Right lung (tissue), 10 donors: Measurements from ENCODE around the gene RHOB. TPM values are rescaled to one million over a fixed set of nuclear protein-coding genes. Genes with fewer than 3 reads are reported as not detected.
A peak's percentile ranks its signal among the peaks of the same experiment; 100 is the strongest.
"Not testable (repeated sequence)": the region's sequence is repeated elsewhere in the genome, so short reads cannot be mapped to it uniquely, and the experiment has no call there.

ENCODE experiments used
- DNase-seq, 2 donors: peaks; one replicate each; pipeline ENCODE4 v3.0.0-alpha.2; 2013
- long read RNA-seq, 8 donors: transcript quantifications; one replicate each; lab custom pipeline, GENCODE V29; 2026
- polyA plus RNA-seq, 5 donors: library from polyadenylated mRNA; unstranded; fragments of 120-200 nt; gene quantifications; one replicate each; pipeline versions ENCODE4 v1.2.1 to v1.2.3, GENCODE V29; 2013; ENCODE audit warnings: inconsistent platforms in 1 of 5, low replicate concordance in 1 of 5; ENCODE audit not compliant: insufficient read length in 5 of 5, insufficient read depth in 1 of 5

RHOB gene
- polyA plus RNA-seq = 100 to 1,000 TPM in 1 of 5 donors, 10 to 100 TPM in 4; 61.7 to 112 (median 76.2) TPM
- long read RNA-seq, donor 1, transcript RHOB-201 (1 exons, 2,372 nt) = major isoform, 169 of 169 reads
- long read RNA-seq, donor 1, partial matches to known transcripts = 0 of 169 reads
- long read RNA-seq, donor 1, other reads (novel, unspliced or antisense) = 0 of 169 reads
- long read RNA-seq, donor 2, transcript RHOB-201 (1 exons, 2,372 nt) = major isoform, 83 of 83 reads
- long read RNA-seq, donor 2, partial matches to known transcripts = 0 of 83 reads
- long read RNA-seq, donor 2, other reads (novel, unspliced or antisense) = 0 of 83 reads
- long read RNA-seq, donor 3, transcript RHOB-201 (1 exons, 2,372 nt) = major isoform, 93 of 93 reads
- long read RNA-seq, donor 3, partial matches to known transcripts = 0 of 93 reads
- long read RNA-seq, donor 3, other reads (novel, unspliced or antisense) = 0 of 93 reads
- long read RNA-seq, donor 4, transcript RHOB-201 (1 exons, 2,372 nt) = major isoform, 97 of 97 reads
- long read RNA-seq, donor 4, partial matches to known transcripts = 0 of 97 reads
- long read RNA-seq, donor 4, other reads (novel, unspliced or antisense) = 0 of 97 reads
- long read RNA-seq, donor 5, transcript RHOB-201 (1 exons, 2,372 nt) = major isoform, 153 of 153 reads
- long read RNA-seq, donor 5, partial matches to known transcripts = 0 of 153 reads
- long read RNA-seq, donor 5, other reads (novel, unspliced or antisense) = 0 of 153 reads
- long read RNA-seq, donor 6, transcript RHOB-201 (1 exons, 2,372 nt) = major isoform, 137 of 137 reads
- long read RNA-seq, donor 6, partial matches to known transcripts = 0 of 137 reads
- long read RNA-seq, donor 6, other reads (novel, unspliced or antisense) = 0 of 137 reads
- long read RNA-seq, donor 7, transcript RHOB-201 (1 exons, 2,372 nt) = major isoform, 81 of 81 reads
- long read RNA-seq, donor 7, partial matches to known transcripts = 0 of 81 reads
- long read RNA-seq, donor 7, other reads (novel, unspliced or antisense) = 0 of 81 reads
- long read RNA-seq, donor 8, transcript RHOB-201 (1 exons, 2,372 nt) = major isoform, 42 of 42 reads
- long read RNA-seq, donor 8, partial matches to known transcripts = 0 of 42 reads
- long read RNA-seq, donor 8, other reads (novel, unspliced or antisense) = 0 of 42 reads

GRCh38 chr2:20446917-20447436 is at the start of gene RHOB:
TSS of gene RHOB (plus strand) at chr2:20447074. CDS start at chr2:20447466, 392 bp downstream.
- peak; percentile 98 for DNase-seq

DNA sequence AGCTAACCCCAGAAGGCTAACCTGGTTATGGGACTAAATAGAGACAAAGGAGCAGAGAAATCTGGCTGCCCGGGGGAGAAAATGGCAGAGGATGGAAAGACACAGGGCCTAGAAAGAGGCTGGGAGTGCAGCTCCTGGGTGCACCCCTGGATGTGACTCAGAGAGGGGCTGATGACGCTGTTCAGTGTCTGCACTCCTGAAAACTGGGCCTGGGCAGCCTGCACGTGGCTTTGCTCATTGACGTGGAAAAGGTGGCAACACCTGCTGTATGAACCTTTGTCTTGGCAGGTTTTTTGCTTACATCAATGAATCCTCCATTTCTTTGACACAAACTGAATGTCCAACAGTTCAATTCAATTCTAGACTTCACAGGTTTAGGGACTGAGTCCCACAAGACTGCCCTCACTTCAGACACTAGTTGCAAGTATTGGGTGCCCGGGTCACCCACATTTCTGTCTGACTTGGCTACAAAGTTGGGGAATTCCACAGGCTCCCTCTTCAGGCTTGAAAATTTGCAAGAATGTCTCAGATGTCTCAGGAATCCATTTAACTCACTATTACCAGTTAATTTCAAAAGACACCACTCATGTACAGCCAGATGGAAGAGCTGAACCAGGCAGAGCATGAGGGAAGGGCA is 48.9 kb upstream of the RHOB start:
- DNase-seq = no peak

- no peak for DNase-seq
Measured at GRCh38 chr2:20398956-20399567, 47.8 kb upstream of the RHOB start.

DNA sequence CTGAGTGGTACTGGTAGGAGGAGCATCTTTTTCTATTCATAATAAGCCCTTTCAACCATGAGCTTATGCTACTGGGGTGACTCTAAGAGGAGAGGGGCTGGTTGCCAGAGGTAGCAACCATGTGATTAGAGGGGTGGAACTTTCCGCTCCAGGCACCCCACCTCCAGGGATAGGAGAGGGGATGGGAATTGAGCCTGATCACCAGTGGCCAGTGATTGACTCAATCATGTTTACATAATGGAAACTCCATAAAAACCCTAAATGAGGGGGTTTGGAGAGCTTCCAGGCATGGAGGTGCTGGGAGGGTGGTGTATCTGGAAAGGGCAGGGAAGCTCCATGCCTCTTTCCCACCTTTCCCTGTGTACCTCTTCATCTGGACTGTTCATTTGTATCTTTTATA is 46.6 kb upstream of the RHOB start:
- no peak for DNase-seq

DNA sequence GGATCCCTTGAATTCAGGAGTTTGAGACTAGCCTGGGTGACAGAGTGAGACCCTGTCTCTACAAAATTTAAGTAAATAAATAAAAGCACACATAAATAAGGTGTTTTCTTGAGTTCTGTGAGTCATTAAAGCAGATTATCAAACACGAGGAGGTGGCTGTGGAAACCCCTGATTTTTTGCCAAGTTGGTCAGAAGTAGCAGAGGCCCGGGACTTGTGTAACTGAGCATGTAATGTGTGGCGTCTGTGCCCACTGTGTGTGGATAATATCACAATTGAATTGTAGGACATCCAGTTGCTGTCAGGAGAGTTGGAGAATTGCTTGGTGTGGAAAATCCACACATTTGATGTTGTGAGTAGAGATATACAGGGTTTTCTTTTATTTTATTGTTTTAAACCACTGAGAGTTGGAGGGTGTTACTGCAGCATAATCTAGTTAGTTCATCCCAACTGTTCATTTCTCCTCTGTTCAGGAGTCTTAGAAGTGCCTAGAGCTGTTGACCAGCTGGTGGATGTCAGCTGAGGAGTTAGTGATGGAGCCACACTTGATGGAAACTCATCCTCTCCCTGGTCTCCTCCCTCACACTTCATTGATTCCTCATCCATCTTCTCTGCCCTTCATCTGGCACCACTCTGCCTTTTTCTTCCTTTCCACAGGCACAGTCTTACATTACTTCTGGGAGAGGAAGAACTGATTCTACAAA is 45.9 kb upstream of the RHOB start:
- DNase-seq = no peak

GRCh38 chr2:20401489-20401835 is 45.4 kb upstream of the RHOB start:
- DNase-seq = no peak

DNA sequence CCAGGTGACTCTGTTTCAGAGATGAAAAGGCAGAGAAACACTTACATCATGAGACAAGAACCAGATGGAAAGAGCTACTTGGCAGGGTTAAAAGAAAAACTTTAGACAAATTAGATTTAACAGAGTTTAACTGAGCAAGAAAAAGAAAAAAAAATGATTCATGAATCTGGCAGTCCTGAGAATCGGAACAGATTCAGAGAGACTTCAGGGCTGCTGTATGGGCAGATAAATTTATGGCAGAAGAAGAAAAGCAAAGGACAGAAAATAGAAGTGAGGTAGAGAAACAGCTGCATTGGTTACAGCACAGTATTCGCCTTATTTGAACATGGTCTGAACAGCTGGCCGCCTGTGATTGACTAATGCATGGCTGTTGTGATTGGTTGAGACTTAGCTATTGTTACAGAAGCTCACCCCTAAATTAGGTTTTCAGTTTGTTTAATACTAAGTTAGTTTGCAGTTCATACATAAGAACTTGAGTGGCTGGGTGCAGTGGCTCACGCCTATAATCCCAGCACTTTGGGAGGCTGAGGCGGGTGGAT is 43.0 kb upstream of the RHOB start:
- no peak for DNase-seq

DNA sequence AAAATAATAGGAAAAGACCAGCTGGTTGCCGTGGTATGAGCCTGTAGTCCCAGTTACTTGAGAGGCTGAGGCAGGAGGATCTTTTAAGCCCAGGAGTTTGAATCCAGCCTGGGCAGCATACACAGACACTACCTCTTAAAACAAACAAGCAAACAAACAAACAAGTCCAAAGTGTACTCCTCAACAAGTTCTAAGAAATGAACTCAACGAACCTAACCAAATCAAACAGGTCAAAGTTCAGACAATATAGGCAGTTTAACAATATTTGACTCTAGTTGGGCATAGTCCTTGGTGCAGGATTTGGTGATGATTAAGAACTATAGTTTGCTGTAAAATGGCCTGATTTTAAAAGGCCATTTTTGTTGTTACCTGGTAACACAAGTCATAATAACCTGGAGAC is 41.9 kb upstream of the RHOB start:
- DNase-seq = no peak

DNA sequence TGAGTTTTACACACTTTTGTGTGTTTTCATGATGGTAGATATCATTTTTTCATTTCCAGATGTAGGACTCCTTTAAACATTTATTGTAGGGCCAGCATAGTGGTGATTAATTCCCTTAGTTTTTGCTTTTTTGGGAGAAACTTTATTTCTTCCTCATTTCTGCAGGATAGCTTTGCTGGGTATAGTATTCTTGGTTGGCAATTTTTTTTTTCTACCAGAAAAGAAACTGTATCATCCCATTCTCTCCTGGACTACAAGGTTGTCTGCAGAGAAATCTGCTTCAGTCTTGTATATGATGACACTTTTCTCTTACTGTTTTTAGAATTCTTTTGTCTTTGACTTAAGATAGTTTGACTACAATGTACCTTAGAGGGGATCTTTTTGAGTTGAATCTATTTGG is 37.8 kb upstream of the RHOB start:
- DNase-seq = no peak

DNA sequence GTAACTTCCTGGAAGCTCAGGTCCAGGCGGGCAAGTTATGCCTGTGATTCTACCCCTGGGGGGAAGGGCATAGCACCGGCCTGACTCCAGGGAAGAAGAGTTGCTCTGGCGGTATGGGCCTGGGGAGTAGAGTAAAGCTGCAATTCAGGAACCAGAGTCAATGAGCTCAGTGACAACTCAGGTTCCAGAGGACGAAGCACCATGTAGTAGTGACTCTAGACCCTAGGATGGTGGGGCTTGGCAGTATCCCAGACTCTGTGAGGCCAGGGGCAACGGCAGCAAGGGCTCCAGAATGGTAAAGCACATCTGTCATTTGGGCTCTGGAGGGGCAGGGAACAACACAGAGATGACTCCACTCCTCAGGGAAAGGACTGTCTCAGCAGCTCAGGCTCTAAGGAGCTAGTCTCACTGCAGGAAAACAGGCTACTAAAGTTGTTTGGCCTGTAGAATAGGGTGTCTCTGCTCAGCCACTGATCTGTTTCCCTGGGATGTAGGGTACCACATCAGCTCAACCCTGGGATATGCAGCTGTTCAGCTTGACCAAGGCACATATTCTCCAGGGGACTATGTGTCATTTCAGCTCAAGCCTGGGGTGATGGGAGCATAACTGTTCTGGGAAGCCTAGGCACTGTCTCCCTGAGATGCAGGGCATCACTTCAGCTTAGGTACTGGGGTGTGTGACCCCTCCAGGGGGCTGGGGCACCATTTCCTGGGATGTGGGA is 36.2 kb upstream of the RHOB start:
- no peak for DNase-seq

DNA sequence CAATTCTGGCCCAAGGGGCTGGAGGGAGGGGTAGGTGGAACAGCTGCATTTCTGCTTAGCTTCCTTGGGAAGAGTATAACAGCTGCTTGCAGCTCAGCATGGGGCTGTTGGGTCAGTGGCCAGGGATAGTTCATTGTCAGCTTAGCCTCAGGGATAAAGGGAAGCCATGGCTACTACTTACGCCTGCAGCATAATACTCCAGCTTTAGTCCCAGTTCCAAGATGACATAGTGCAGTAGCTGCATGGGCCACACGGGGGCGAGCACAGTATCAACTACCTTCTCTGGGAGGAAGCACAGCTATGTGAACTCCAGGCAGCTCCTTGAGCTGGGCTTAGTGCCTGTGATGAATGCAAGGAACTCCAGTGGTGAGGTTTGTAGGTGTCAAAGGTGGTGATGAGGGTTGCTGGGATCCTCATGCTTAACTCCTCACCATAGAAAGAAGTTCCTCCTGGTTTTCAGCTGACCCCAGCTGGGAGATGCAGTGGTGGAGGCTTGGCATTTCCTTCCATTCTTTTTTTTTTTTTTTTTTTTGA is 35.4 kb upstream of the RHOB start:
- DNase-seq = no peak

DNA sequence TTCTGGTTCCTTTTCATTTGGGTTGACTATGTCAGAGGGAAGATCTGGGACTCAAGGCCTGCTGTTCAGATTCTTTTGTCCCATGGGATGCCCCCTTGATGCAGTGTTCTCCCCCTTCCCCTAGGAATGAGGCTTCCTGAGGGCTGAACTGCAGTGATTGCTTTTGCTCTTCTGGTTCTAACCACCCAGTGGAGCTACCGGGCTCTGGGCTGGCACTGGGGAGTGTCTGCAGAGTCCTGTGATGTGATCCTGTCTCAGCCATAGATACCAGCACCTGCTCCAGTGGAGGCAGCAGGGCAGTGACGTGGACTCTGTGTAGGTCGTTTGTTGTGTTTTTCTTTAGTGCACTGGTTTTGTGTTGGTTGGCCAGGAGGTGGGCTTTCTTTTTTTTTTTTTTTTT is 32.1 kb upstream of the RHOB start:
- DNase-seq = no peak

- DNase-seq = no peak
Measured at GRCh38 chr2:20415511-20415918, 31.4 kb upstream of the RHOB start.

DNA sequence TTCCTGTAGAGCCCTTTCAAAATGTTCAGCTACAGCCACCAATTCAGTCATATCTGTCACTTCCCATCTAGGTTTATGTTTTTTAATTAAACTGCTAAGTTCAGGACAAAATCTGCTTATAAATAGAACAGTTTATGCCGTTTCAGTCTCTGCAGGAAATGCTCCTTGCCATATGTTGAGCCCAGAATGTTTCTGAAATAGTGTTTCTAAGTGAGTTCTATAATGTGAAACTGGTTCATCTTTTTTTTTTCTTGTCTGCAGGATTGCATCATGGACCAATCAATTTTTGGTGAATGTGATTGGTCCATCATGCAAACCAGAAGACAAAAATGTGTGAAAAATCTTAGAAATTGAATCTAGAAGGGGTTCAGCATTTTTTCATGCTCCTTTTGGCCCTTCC is 30.2 kb upstream of the RHOB start:
- DNase-seq = no peak

DNA sequence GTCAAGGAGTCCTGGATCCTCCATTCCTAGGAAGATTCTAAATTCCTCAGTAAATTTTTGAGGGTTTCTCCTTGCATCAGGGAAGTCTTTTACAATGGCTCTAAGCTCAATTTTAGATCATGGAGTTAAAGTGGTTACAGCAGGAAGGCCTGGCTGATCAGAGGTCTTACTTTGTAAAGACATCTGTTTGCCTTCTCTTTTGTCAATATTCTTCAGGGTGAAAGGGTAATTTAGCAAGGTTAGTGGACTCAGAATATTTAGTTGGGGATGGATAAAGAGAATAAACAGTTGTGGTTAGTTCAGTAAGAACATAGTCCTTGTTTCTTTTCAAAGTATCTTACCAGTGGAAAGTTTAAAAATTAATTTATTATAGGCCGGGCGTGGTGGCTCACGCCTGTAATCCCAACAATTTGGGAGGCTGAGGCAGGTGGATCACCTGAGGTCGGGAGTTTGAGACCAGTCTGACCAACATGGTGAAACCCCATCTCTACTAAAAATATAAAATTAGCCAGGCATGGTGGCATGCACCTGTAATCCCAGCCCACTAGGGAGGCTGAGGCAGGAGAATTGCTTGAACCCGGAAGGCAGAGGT is 29.5 kb upstream of the RHOB start:
- not testable (repeated sequence) for DNase-seq

DNA sequence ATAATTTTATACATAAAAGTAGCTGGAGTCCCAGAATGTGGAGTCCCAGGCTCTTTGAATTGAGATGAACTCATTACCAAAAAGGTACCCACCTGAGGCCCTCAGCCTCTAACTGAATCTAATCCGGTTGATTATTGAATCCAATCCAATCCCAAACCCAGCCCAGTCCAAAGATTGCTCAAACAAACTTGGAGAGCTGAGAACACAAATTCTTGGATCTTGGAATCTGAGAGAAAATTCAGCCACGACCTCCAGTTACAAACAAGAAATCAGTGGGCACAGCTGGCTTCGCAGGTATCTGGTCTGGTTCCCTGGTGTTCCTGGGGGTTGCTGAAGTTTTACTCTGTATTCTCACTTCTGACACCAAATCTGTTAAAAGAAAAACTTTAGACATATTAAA is 28.4 kb upstream of the RHOB start:
- no peak for DNase-seq

DNA sequence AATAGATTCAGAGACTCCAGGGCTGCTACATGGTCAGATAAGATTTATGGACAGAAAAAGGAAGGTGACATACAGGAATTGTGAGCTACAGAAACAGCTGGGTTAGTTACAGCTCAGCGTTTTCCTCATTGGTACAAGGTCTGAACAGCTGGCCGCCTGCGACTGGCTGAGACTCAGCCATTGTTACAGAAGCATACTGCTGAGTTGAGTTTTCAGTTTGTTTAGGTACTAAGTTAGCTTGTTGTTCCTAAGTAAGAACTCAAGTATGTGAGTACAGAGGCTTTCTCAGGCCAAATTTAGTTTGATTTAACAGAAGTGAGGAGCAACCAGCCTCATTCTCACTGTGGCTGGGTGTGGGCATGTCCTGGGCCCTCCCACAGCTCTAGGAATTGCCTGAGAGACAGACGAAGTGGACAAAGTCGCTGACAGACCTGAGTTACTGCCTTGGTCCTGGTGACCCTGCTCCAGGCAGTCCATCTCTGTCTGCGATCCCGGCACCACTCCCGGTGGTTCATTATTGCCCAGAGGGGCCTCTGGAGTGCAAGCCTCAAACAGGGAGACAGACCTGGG is 27.8 kb upstream of the RHOB start:
- DNase-seq = peak in 1 of 2 donors; percentile 48

- no peak for DNase-seq
Measured at GRCh38 chr2:20419752-20420151, 27.1 kb upstream of the RHOB start.
